ENCODE measurements around the gene TMEM116.

Gene TMEM116

DNA sequence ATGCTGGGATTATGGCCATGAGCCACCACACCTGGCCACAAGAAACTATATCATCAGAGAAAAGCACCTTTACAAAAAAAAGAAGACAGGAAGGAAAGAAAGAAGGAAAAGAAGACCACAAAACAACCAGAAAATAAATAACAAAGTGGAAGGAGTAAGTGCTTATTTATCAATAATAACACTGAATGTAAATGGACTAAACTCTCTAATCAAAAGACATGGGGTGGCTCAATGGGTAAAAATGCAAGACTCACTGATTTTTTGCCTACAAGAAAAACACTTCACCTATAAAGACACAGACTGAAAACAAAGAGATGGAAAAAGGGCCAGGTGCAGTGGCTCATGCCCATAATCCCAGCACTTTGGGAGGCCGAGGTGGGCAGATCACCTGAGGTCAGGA, 105.2 kb downstream of the TMEM116 start:
- Histone ChIP-seq H3K27me3 (ENCODE audit: insufficient read depth, low read depth, severe bottlenecking) (no peaks in the 10 kb centered on the region), H3K4me3 (ENCODE audit: low read depth, low read length) (no peak overlapping the region), H3K27ac (no peak overlapping the region), H3K36me3 (peaks cover 18% of the 10 kb centered on the region), H3K9me3 (ENCODE audit: severe bottlenecking) (peaks cover 21% of the 10 kb centered on the region)
- no peak for DNase-seq
- TF ChIP-seq, protein P1, sequence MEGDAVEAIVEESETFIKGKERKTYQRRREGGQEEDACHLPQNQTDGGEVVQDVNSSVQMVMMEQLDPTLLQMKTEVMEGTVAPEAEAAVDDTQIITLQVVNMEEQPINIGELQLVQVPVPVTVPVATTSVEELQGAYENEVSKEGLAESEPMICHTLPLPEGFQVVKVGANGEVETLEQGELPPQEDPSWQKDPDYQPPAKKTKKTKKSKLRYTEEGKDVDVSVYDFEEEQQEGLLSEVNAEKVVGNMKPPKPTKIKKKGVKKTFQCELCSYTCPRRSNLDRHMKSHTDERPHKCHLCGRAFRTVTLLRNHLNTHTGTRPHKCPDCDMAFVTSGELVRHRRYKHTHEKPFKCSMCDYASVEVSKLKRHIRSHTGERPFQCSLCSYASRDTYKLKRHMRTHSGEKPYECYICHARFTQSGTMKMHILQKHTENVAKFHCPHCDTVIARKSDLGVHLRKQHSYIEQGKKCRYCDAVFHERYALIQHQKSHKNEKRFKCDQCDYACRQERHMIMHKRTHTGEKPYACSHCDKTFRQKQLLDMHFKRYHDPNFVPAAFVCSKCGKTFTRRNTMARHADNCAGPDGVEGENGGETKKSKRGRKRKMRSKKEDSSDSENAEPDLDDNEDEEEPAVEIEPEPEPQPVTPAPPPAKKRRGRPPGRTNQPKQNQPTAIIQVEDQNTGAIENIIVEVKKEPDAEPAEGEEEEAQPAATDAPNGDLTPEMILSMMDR (IDR thresholded peaks at IDR 0.05; ENCODE audit: low read depth, low read length) = no peak

DNA sequence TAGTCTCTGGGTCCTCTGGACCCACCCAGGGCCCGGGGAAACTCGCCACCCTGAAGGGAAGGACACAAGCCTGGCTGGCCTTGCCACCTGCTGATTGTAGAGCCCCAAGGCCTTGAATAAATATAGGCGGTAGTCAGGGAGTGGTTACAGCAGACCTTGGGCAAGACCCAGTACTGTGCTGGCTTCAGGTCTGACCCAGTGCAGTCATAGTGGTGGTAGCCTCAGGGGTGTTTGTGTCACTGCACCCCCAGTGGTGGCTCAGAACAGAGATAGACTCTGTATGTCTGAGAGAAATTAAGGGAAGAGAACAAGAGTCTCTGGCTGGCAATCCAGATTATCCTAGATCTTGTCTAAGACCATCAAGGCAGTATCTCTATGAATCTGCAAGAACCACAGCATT, 107.5 kb downstream of the TMEM116 start:
- TF ChIP-seq, protein P1 (IDR thresholded peaks at IDR 0.05; ENCODE audit: low read depth, low read length) = no peak
- Histone ChIP-seq H3K4me3 (ENCODE audit: low read depth, low read length) (no peak overlapping the region), H3K27me3 (ENCODE audit: insufficient read depth, low read depth, severe bottlenecking) (no peaks in the 10 kb centered on the region), H3K36me3 (peaks cover 25% of the 10 kb centered on the region), H3K9me3 (ENCODE audit: severe bottlenecking) (peaks cover 21% of the 10 kb centered on the region), H3K27ac (no peak overlapping the region)
- no peak for DNase-seq

DNA sequence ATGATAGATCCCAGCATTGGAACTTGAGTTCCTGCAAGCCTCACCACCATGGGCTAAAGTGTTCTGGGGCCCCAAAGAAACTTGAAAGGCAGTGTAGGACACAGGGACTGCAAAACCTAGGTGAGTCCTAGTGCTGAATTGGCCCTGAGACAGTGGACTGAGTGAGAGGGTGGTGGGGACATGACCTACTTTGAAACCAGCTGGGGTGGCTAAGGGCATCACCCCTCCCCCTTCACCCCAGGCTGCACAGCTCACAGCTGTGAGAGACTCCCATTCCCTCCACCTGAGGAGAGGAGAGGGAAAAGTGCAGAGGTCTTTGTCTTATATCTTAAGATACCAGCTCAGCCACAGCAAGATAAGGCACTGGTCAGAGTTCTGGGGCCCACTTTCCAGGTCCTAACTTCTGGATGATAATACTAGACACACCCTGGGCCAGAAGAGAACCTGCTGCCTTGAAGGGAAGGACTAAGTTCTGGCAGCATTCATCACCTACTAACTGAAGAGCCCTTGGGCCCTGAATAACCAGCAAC, 108.5 kb downstream of the TMEM116 start:
- DNase-seq = no peak
- Histone ChIP-seq H3K36me3 (peaks cover 28% of the 10 kb centered on the region), H3K27me3 (ENCODE audit: insufficient read depth, low read depth, severe bottlenecking) (no peaks in the 10 kb centered on the region), H3K27ac (no peak overlapping the region), H3K4me3 (ENCODE audit: low read depth, low read length) (no peak overlapping the region), H3K9me3 (ENCODE audit: severe bottlenecking) (peaks cover 21% of the 10 kb centered on the region)
- TF ChIP-seq, protein P1 (IDR thresholded peaks at IDR 0.05; ENCODE audit: low read depth, low read length) = no peak

DNA sequence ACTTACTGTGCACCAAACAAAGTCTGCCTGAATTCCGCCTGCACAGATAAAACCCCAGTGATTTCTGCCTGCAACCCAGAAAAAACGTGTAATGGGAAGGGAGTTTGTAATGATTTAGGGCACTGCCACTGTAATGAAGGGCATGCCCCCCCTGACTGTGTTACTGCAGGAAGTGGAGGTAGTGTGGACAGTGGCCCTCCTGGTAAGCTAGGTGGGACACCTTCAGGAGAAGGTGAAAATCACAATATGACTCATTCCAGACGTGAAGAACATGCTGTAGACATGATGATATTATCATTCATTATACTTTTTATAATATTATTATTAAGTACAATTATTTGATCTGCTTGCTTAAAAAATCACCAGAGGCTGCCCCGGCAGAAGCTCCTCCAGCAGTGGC, 111.8 kb downstream of the TMEM116 start:
- Histone ChIP-seq H3K4me3 (ENCODE audit: low read depth, low read length) (no peak overlapping the region), H3K9me3 (ENCODE audit: severe bottlenecking) (peaks cover 10% of the 10 kb centered on the region), H3K36me3 (peaks cover 42% of the 10 kb centered on the region), H3K27ac (no peak overlapping the region), H3K27me3 (ENCODE audit: insufficient read depth, low read depth, severe bottlenecking) (no peaks in the 10 kb centered on the region)
- DNase-seq = no peak
- TF ChIP-seq, protein P1 (IDR thresholded peaks at IDR 0.05; ENCODE audit: low read depth, low read length) = no peak

DNA sequence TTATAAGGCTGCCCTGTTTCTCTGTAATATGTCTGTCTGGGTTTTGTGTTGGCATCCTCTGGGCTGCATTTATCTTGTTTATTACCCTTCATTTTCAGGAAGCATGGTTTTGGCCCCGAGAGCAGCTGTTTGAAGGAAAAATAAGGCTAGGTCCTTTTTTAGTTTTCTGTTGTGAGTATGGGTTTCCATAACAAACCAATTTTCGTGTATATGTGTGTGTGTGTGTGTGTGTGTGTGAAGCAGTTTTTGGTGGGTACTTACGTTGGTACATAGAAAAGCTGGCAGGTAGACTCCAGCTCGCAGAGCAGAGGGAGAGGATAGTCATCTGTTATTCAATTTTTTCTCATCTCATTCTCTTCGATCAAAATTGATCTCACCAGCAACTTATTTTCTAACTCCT, 118.4 kb downstream of the TMEM116 start:
- no peak for DNase-seq
- H3K36me3 ChIP-seq = peaks cover 66% of the 10 kb centered on the region

More for the DNA sequence above, 118.4 kb downstream of the TMEM116 start:
- no peaks in the 10 kb centered on the region for H3K27me3 ChIP-seq (ENCODE audit: insufficient read depth, low read depth, severe bottlenecking)
- no peak overlapping the region for H3K27ac ChIP-seq
- no peaks in the 10 kb centered on the region for H3K9me3 ChIP-seq (ENCODE audit: severe bottlenecking)
- no peak overlapping the region for H3K4me3 ChIP-seq (ENCODE audit: low read depth, low read length)
- TF ChIP-seq, protein P1 (IDR thresholded peaks at IDR 0.05; ENCODE audit: low read depth, low read length) = no peak

Measured in WERI-Rb-1 (cell line).